CMK (cell line): ENCODE data around the gene COL5A1.
"Not testable (repeated sequence)": the region's sequence is repeated elsewhere in the genome, so short reads cannot be mapped to it uniquely, and the experiment has no call there.

Experiments used
- DNase-seq: peaks from one replicate; pipeline ENCODE4 v3.0.0-alpha.2; 2010; ENCODE audit warnings: low read depth

Gene COL5A1

DNA sequence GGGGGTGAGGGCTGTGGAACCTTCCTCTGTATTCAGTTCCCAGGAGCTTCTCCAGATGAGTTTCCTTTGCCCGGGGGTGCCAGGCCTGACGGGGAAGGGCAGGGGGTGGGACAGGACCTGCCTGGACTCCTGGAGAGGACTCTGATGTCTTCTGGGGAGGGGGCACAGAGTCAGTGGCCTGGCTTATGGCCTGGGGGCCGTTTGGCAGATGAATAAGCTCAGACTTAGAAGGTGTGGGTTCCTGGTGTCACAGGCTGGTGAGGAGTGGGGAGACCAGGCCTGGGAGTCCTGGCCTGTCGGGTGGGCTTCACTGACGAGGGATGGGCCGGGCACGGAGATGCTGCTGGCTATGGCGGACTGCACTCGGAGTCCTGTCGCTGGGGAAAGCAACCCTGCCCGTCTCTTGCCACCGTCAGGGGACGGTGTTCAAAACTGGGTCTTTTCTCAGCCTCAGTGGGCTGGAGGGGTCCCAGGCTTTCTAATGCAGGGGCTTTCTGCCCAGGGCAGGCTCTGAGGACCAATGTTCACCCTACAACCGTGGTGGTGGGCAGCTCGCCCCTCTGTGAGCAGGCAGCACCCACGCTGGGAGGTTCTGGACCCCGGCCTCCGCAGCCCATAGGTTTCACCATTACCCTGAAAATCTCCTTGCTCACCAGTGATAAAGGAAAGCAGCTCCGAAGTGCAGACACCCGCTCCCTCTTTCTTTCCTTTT is 16.2 kb downstream of the COL5A1 start:
- no peak for DNase-seq

DNA sequence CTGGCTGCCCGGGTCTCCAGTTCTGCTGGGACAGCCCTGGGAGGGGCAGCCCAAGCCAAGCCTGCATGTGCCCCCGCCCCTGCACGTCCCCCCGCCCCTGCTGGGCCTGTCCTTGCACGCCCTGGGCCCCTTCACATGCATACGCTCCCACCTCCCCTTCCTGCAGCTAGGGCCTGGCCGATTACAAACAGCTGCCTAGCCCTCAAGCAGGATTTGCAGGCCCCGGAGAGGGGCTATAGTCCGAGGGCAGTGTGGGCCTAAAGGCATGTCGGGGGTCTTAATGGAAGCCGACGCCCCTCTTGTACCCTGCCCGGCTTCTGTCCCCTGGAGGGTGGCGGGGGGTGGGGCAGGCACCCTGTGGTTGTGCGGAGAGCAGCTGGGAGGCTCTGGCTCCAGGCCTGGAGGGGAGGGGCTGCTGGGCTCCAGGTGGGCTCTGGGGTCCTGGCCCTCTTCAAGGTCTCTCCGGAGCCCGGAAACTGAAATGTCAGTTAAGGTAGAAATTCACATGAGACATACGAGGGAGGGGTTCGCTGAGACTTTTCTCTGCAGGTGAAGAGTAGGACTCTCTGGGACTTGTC is 16.9 kb downstream of the COL5A1 start:
- DNase-seq, result no peak

DNA sequence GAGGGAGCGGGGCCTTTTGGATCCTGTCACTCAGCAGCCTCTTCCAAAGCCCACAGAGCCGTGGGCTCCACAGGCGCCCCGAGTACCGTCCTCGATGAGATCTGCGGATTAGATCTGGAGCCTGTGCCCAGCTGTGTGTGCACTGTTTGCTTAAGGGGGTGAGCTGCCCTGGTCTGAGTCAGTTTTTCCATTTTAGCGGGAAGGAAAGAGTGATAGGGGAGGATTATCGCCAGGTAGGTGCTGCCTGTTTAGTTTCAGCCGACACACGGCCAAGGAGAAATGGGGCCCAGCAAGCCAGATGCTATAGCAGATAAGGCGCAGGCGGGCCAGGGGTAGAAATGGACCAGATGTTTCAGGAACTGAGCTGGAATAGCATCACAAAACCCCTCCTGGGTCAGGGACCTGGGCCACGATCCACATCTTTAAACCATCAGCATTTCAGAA is 18.1 kb downstream of the COL5A1 start:
- DNase-seq, result no peak

DNA sequence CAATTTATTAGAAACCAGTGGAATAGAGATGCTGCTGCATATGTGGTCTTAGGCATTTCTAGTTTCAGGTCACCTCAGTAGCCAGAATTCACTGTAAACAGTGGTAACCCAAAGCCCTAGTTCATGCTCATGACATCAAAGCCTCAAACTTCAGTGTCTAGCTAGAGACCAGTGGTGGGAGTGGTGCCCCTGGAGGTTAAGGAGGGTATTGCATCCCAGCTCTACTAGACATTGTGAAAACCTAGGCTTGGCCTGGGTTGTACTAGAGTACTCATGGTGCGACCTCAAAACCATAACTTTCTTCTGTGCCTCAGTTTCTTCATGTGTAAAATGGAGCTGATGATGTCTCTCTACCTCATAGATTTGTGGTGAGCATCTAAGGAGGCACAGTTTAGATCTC is 18.8 kb downstream of the COL5A1 start:
- peak; percentile 21 for DNase-seq

DNA sequence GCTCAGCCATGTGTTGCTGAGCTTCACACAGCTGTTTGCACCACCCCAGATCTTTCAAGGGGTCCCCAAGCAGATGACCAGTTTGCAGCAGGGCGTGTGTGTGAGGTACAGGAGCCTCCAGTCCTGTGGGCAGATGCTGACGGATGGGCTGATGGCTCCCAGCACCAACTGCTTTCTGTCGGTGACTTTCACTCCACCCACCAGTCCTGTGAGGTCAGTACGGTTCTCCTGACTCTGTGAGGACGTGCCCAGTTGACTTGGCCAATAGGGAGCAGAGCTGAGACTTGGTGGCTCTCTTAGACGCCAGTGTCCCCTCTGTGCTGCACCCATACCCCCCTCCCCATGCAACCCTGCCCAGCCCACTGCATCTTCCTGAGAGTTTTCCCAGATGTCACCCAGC is 19.7 kb downstream of the COL5A1 start:
- no peak for DNase-seq

DNA sequence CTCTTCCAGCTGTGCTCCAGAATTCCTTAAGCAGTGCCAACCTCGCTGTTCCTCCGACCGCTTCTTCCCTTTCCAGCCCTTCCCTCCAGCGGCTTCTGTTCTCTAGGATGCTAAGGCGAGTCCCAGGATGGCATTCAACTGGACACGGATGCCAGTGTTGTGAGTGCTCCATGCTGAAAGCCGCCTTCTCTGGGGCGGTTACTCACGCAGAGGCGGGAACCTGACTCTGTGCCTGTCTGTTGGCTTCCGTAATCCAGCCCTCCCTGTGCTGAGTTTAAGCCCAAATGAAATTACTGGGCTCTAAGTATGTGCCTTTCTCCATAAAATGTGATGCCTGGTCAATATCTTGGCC is 20.2 kb downstream of the COL5A1 start:
- DNase-seq, result no peak

DNA sequence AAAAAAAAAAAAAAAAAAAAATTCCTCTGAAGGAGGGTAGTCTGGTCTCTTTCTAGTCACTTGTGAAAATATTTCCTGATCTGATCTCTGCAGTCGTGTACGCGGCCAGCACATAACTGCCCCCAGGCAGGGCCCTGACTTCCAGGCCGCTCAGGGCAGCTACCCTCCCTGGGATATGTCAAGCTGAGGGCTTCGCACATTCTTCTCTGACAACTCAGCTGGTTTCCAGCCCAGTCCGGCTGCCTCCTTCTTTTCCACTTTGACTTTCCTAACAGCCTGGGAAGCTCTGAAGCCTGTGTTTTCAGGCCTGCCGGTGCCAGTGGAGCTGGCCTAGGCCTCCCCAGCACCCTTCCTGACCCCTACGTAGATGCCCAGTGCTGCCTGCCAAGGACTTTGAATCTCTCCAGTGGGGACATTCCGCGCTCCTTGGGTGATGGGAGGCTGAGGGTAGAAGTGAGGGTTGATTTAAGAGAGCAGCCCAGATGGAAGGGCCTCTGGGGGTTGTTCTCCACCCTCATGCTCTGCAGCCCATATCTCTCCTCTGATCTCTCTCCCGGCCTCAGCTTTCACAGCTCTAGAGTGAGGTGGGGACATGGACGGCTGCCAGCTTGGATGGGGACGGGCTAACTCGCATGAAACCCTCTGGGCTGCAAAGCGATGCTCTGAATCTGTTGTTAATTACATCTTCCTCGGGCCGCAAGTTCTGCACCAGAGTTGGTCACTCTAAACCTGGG is 20.7 kb downstream of the COL5A1 start:
- DNase-seq, result no peak

DNA sequence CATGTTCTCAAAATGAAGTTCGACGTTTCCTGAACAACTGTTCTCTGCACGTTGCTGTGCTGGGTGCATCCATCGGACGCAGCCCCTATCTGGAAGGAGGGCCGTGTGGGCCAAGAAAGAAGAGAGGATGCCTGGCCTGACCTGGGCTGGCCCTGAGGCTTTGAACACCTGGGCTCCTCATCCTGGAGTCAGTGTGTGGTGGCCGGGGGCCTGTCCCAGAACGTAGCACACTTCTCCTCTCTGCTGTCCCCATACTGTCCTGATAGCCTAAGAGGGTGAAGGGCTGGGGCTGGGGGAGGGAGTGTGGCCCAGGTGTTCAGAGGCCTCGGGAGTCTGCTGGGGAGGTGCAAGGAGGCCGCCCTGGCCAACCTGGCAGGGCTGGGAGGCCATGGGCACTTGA is 21.5 kb downstream of the COL5A1 start:
- DNase-seq, result no peak

DNA sequence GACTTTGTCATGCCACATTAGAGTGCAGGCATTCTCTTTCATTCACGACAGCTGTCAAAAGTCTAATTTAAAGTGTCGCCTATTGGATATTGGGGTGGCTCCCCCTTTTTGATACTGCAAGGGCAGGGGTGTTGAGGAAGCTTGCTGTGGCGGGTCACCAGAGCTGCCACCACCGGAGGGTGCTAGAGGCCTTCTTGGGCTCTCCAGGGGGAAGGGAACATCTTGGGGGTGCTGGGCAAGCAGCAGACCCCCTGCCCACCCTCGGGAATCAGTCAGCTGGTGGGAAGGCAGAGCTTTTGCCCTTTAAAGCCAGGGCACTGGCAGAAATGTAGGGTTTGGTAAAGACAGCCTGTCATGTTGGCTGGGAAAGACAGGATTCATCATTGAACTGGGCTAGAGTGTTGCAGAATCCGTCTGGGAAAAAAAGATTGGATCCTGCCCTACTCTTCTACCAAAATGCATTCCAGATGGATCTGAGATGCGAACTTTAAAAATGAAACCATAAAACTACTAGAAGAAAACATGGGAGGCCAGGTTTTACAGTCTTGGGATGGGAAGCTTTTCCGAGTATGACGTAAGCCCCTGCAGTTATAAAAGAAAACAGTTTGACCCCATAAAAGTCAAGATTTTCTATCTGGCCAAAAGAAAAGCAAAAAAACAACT is 22.3 kb downstream of the COL5A1 start:
- no peak for DNase-seq

DNA sequence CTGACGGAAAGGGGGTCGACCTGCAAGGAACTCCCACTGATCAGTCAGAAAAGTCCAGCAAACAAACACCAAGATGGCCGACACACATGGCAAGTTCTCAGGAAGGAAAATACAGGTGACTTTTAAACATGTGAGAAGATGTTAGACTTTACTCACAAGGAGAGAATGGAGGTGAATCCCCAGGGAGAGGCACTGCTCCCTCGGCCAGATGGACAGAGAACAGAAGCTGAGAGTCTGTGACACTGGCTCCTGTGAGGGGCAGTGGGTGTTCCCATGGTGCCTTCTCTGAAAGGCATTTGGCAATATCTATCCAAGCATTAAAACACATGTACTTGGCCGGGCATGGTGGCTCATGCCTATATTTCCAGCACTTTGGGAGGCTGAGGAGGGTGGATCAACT is 22.8 kb downstream of the COL5A1 start:
- DNase-seq, result no peak

DNA sequence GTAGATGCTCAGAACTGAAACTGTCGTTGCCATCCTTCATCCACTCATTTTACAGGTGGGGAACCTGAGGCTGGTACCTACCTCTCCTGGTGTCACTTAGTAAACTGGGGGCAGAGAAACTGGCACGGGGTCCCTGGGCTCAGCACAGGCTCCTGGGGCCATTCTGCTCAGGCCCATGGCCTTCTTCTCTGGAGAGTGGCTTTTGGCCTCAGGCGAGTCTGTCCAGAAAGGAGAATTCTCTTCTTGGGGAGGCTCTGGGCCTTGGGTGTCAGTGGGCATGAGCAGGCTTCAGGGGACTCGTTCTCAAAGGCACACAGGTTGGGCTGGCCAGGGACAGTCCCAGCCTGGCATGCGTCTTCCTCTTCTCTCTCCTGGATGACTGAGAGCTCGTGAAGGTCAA is 24.6 kb downstream of the COL5A1 start:
- DNase-seq, result no peak

DNA sequence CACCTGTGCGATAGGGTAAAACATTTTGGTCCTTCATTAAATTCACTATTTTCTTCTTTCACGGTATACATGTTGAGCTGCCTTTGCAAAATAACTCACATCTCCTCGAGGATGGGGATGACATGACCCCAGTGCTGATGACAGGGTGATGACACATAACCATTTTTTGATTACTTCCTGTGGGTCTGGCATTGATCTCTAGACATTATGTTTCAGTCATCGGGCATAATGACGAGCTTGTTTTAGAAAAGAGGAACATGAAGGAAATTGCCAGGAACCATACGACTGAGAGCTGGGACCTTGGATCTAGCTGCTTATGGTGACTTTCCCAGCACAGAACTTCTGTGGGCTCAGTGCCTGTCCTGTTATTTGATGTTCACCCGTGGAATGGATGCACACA is 25.2 kb downstream of the COL5A1 start:
- DNase-seq, result no peak

DNA sequence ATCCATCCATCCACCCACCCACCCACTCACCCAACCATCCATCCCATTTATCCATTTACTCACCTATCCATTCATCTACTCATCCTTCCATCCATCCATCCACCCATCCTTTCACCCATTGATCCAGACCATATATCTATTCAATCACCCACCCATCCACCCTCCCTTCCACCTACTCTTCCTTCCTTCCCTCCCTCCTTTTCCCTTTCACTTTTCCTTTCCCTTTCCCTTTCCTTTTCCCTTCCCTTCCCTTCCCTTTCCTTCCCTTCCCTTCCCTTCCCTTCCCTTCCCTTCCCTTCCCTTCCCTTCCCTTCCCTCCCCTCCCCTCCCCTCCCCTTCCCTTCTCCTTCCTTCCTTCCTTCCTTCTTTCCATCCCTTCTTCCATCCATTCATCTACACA is 27.4 kb downstream of the COL5A1 start:
- not testable (repeated sequence) for DNase-seq

DNA sequence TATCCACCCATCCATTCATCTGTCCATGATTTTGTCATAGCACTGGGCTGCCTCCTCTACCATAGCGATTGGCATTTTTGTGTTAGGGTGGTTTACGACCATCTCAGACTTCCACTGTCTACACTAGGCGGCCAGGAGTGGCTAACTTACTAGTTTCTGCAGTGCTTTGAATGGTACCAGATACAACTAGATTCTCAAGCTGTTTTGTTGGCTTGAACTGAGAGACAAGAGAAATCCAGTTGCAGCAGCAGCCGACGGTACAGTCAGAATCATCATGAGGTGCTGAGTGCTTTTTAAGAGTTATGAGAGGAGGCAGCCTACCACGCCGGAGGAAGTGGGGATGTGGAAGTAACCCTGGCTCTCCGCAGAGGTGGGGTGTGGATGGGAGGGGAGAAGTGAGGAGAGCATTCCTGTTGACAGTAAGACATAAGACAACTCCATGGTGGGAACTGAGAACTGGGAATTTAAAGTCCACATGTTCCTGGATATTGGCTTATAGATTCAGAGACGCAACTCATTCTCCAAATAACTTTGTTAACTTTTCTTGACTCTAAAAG is 27.9 kb downstream of the COL5A1 start:
- DNase-seq, result no peak

DNA sequence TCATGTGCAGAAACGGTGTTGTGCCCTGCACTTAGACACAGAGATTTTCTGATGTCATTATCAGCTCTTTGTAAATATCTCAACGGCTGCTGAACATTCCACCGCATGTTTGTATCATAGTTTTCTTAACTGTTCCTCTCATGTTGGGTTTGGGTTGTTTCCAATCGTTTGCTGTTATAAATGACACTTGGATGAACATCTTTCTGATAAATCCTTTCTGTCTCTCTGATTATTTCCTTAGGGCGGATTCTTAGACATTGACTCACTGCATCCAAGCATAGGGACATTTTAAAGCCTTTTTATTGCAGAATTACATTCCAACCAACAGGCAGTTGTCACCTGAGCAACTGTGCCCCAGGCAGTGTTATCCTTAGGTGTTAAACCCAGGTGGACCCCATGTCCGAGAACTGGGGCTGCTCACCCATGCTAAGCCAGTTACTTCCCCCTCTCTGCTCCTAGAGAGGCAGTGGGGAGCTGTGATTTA is 28.5 kb downstream of the COL5A1 start:
- DNase-seq, result no peak

DNA sequence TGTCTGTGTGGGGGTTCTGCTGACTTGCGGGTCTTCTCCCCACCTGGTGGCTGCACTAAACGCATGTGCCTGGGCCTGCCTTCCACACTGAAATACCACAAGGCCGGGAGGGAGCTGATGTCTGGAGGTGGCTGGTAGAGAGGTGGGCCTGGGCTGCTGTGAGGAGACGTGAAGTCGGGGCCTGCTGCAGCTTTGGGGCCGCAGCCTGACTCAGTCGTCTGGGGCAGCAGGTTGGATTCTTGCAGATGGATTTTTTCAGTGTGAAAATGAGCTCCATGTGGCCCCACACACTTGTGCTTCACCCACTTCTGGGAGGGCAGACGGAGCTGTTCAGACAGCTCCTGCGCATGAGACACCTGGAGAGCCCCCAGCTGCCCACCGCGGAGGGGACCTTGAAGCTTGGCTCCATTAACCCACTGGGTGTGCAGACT is 29.3 kb downstream of the COL5A1 start:
- no peak for DNase-seq

DNA sequence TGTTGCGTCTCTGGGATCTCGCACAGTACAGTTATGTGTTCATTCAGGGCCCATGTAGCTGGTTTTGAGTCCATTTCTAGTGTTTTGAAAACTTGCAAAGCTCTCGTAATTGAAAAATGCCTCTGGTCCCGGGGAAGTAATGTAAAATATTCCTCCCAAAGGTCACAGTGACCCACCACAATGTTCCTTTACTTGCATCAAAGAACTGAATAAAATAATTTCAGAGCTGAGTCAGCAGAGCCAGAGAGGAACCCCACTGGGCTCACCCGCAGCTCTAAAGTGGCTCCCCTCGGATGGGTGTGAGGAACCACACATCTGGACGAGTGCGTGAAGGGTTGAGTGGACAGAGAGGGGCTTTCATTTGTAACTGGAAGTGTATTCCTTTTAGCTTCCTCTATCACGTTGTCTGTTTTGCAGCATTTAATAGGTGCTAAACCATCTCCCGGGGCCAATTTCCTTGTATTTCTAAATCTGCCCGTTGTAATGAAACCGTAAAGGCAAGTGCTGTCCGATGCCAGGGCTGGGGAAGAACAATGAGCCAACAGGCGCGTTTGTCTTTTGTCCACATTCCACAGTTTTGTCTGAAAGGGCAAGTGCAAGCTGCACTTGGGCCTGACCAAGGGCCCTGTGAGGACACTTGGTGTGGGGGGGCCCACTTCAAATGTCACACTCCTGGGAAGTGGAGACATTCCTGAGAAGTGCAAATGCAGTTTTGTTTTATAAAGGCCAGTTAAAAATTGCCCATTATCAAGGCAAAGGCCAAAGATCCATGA is 29.9 kb downstream of the COL5A1 start:
- DNase-seq, result no peak

DNA sequence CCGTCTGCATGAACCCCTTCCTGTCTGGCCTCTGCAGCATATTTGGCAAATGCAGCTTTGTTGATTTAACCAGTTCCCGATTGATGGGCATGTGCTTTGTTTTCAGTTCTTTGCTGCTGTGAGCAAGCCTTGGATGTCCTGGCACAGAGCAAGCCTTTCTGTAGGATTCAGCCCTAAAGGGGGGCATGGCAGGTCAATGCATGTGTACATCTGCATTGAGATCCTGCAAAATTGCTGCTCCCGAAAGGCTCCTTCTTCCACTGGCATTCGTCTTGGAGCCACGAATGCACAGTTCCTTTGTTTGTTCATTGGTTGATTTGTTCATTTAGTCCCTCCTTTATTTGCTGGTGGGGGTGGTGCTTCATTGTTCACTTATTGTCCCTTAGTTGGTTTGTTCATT is 34.8 kb downstream of the COL5A1 start:
- no peak for DNase-seq

DNA sequence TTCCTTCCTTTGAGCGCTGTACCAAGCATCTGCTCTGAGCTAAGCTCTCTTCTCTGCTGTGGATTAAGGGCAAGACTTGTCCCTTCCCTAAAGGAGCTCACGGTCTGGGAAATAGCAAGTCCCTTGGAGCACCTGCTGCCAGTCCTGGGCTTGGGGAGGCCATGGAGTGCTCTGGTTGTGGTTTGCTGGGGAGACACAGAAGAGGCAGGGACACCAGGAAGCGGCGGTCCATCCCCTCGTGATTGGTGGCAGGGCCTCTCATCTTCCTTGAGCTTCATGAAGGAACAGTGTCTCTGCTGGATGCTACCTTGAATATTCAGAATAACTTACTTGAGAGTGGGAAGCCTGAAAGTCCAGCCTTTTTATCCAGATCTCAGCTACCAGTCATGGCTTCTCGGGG is 35.3 kb downstream of the COL5A1 start:
- DNase-seq, result no peak

DNA sequence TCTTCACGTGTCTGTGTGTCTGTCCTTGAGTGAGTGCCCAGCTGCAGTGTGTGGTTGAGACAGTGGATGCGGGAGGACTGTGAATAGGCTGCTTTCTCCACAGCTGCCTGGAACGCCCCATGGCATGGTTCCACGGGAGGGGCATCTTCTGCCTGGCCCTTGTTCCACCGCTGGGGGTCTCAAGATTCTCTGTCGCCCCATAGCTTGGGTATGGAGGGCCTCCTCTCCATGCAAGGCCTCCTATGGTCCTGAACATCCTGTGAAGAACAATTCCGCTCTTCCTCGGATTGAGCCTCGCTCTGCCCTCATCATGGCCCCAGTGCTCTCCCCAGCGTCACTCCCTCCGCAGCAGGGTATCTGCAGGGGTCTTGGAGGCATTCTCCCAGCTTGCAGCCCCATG is 36.1 kb downstream of the COL5A1 start:
- DNase-seq, result no peak

DNA sequence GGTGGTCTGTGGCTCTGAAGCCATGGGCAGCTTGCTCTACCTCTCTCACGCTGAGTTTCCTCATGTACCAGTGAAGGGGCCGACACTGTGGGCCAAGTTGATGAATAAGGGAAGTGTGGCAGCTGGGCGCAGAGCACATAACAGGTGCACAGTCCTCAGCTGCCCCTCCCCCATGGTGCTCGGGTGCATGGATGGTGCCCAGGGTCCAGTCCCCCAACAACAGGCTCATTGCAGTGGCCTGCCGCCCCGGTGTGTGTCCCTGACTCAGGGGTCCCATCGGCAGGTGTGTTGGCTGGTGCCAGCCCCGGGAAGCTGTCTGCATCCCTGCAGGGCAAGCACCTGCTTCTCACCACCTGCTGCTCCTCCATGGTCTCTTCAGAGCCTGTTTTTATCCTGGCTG is 36.6 kb downstream of the COL5A1 start:
- DNase-seq, result no peak
